IMR-90 (cell line): Measurements from ENCODE around the gene ATP4A. TPM values are rescaled to one million over a fixed set of nuclear protein-coding genes. Genes with fewer than 3 reads are reported as not detected.
"Not testable (repeated sequence)": the region's sequence is repeated elsewhere in the genome, so short reads cannot be mapped to it uniquely, and the experiment has no call there.

Experiments
- ATAC-seq: fragments of 200-7000 bp; cut with Tn5 transposase; 2 replicates; pipeline ENCODE4 v1.9.1; 2020; ENCODE audit warnings: low read depth, mild to moderate bottlenecking, moderate library complexity
- BruUV-seq: library from RNA; stranded (reverse); fragments of 400-500 nt; replicated peaks from 2 replicates; lab custom pipeline; 2021; lab: Mats Ljungman, UMichigan
- CTCF ChIA-PET: fragments of 300-600 bp; formaldehyde crosslinking; extraction: SDS; loops from one replicate; lab custom pipeline; 2021; ENCODE audit warnings: antibody characterized with exemption; lab: Yijun Ruan, JAX
- POLR2A ChIA-PET: fragments of 300-600 bp; sonication (Branson Sonifier 250); formaldehyde crosslinking; loops from one replicate; lab custom pipeline; 2022; ENCODE audit warnings: antibody characterized with exemption; ENCODE audit not compliant: unreplicated experiment; lab: Charles Lee
- DNase-seq: peaks from one replicate; pipeline ENCODE4 v3.0.0; 2013
- H2AFZ ChIP-seq: replicated peaks from 2 replicates; pipeline ENCODE3; 2013; ENCODE audit warnings: low read length, mild to moderate bottlenecking; ENCODE audit not compliant: poor library complexity
- H2AK5ac ChIP-seq: 2 replicates; pipeline ENCODE4 v1.6.1; 2013; ENCODE audit warnings: low read depth, low read length, inconsistent platforms
- H2AK9ac ChIP-seq: replicated peaks from 2 replicates; pipeline ENCODE3; 2013; ENCODE audit warnings: mild to moderate bottlenecking, low read depth, low read length, moderate library complexity; ENCODE audit not compliant: poor library complexity
- H2BK120ac ChIP-seq: 2 replicates; pipeline ENCODE4 v1.6.1; 2013; ENCODE audit warnings: low read depth, low read length, inconsistent platforms
- H2BK15ac ChIP-seq: 3 replicates; pipeline ENCODE4 v1.6.1; 2013; ENCODE audit warnings: low read depth, low read length, inconsistent platforms
- H2BK20ac ChIP-seq: 2 replicates; pipeline ENCODE4 v1.6.1; 2013; ENCODE audit warnings: low read depth, mild to moderate bottlenecking, inconsistent platforms, low read length, moderate library complexity
- H2BK5ac ChIP-seq: 2 replicates; pipeline ENCODE4 v1.6.1; 2013; ENCODE audit warnings: mild to moderate bottlenecking, low read depth, low read length, inconsistent platforms; ENCODE audit not compliant: poor library complexity, severe bottlenecking
- H3K14ac ChIP-seq: replicated peaks from 2 replicates; pipeline ENCODE4 v1.6.1; 2013; ENCODE audit warnings: low read depth, low read length, inconsistent platforms
- H3K18ac ChIP-seq: 2 replicates; pipeline ENCODE4 v1.6.1; 2013; ENCODE audit warnings: low read depth, low read length, control low read depth
- H3K23ac ChIP-seq: 2 replicates; pipeline ENCODE4 v1.6.1; 2013; ENCODE audit warnings: low read depth, low read length, inconsistent platforms
- H3K27ac ChIP-seq: 2 replicates; pipeline ENCODE4 v1.5.1; 2013; ENCODE audit warnings: mild to moderate bottlenecking, control low read depth, low read length; ENCODE audit not compliant: insufficient read depth
- H3K27me3 ChIP-seq: 2 replicates; pipeline ENCODE4 v1.6.1; 2013; ENCODE audit warnings: low read length; ENCODE audit not compliant: control insufficient read depth, insufficient read depth
- H3K36me3 ChIP-seq: 2 replicates; pipeline ENCODE4 v1.6.1; 2013; ENCODE audit warnings: low read length, mixed read lengths; ENCODE audit not compliant: control insufficient read depth, insufficient read depth
- H3K4ac ChIP-seq: 2 replicates; pipeline ENCODE4 v1.6.1; 2013; ENCODE audit warnings: low read depth, low read length, inconsistent platforms
- H3K4me1 ChIP-seq: 2 replicates; pipeline ENCODE4 v1.6.1; 2013; ENCODE audit warnings: low read length, mixed read lengths; ENCODE audit not compliant: control insufficient read depth, insufficient read depth
- H3K4me2 ChIP-seq: 2 replicates; pipeline ENCODE4 v1.6.1; 2013; ENCODE audit warnings: low read depth, mild to moderate bottlenecking, control low read depth, low read length, moderate library complexity
- H3K4me3 ChIP-seq: 2 replicates; pipeline ENCODE4 v1.5.1; 2013; ENCODE audit warnings: low read depth, mild to moderate bottlenecking, control low read depth, low read length, moderate library complexity; ENCODE audit not compliant: insufficient read depth
- H3K56ac ChIP-seq: 2 replicates; pipeline ENCODE4 v1.6.1; 2013; ENCODE audit warnings: low read length, inconsistent platforms; ENCODE audit not compliant: insufficient read depth; ENCODE audit errors: extremely low read depth
- H3K79me1 ChIP-seq, 2 experiments: 2 replicates each; pipeline ENCODE4 v1.6.1; 2013; ENCODE audit warnings: low read length in 2 of 2, inconsistent platforms in 1 of 2, low read depth in 1 of 2
- H3K9ac ChIP-seq: 2 replicates; pipeline ENCODE4 v1.6.1; 2013; ENCODE audit warnings: low read depth, low read length, control low read depth
- H3K9me1 ChIP-seq: 2 replicates; pipeline ENCODE4 v1.6.1; 2013; ENCODE audit warnings: low read length, inconsistent platforms; ENCODE audit not compliant: insufficient read depth
- H3K9me3 ChIP-seq: 2 replicates; pipeline ENCODE4 v1.6.1; 2013; ENCODE audit warnings: low read length; ENCODE audit not compliant: control insufficient read depth, insufficient read depth
- H4K20me1 ChIP-seq: 2 replicates; pipeline ENCODE4 v1.6.1; 2013; ENCODE audit warnings: low read length, inconsistent platforms; ENCODE audit not compliant: insufficient read depth
- H4K5ac ChIP-seq: 2 replicates; pipeline ENCODE4 v1.6.1; 2013; ENCODE audit warnings: mild to moderate bottlenecking, low read depth, low read length, control low read depth
- H4K8ac ChIP-seq, 2 experiments: 2 replicates each; pipeline ENCODE4 v1.6.1; 2013; ENCODE audit warnings: low read depth in 2 of 2, low read length in 2 of 2, control low read depth in 1 of 2, inconsistent platforms in 1 of 2
- H4K91ac ChIP-seq: 2 replicates; pipeline ENCODE4 v1.6.1; 2013; ENCODE audit warnings: low read depth, low read length, inconsistent platforms; ENCODE audit not compliant: insufficient read depth
- WGBS, 2 experiments: methylation state at CpG; one replicate each; pipeline versions ENCODE4 v1.1.5 to v1.1.7; 2013; ENCODE audit warnings: missing lambda C conversion rate in 2 of 2; ENCODE audit not compliant: insufficient read length in 1 of 2; ENCODE audit errors: extremely low coverage in 2 of 2; 5-methylcytosine and 5-hydroxymethylcytosine counted together
- dilution Hi-C: fragments of 300-500 bp; cut with HindIII; formaldehyde crosslinking; loops from one replicate; pipeline ENCODE4 v1.14.3; 2018; ENCODE audit warnings: low sequenced_read_pairs; ENCODE audit not compliant: unreplicated experiment
- in situ Hi-C: fragments of 300-500 bp; cut with MboI; formaldehyde crosslinking; loops from 3 replicates; pipeline ENCODE4 v1.14.3; 2019; ENCODE audit warnings: low sequenced_read_pairs, inconsistent platforms, mixed read lengths
- intact Hi-C: fragments of 100-400 bp; cut with micrococcal nuclease; formaldehyde crosslinking; loops from 2 replicates; pipeline ENCODE4 v1.10.0; 2022
- polyA plus RNA-seq, 3 experiments: library from polyadenylated mRNA; depleted of rRNA; stranded (reverse); fragments of >200 nt; gene quantifications; 2 replicates each; pipeline ENCODE4 v1.2.3, GENCODE V29; 2012; ENCODE audit warnings: low replicate concordance in 1 of 3
- total RNA-seq: library from RNA; depleted of rRNA; stranded (reverse); fragments of >200 nt; gene quantifications from 2 replicates; pipeline ENCODE4 v1.2.3, GENCODE V29; 2012

ATP4A gene
- total and polyA plus RNA-seq, 2 of the 4 experiments (the other 2 are of a cell fraction), result not detected

DNA sequence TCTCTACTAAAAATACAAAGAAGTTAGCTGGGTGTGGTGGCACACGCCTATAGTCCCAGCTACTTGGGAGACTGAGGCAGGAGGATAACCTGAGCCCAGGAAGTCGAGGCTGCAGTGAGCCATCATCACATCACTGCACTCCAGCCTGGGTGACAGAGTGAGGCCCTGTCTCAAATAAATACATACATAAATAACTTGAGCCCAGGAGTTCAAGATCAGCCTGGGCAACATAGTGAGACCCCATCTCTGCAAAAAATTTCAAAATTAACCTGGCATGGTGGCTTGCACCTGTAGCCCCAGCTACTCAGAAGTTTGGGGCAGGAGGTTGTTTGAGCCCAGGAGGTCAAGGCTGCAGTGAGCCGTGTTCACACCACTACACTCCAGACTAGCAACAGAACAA, 31.6 kb upstream of the ATP4A start:
- in situ Hi-C loops, result loop anchor here (25.0 kb wide), 1 partner anchor 258 kb away; the partner anchor contains the start of genes CD22 and FFAR1
- no CpG with 5 or more reads among the region's 3 CpGs for WGBS, 2 experiments
- H2BK120ac ChIP-seq, intact Hi-C loops, H2BK5ac ChIP-seq, H3K4me1 ChIP-seq, POLR2A ChIA-PET, H2BK20ac ChIP-seq, H2AFZ ChIP-seq, H3K27ac ChIP-seq, H3K56ac ChIP-seq, H3K23ac ChIP-seq, H4K20me1 ChIP-seq, H2BK15ac ChIP-seq, CTCF ChIA-PET, H3K4ac ChIP-seq, BruUV-seq, H3K9me1 ChIP-seq, H3K18ac ChIP-seq, H3K79me1 ChIP-seq, H3K14ac ChIP-seq, H3K4me2 ChIP-seq, H3K4me3 ChIP-seq, H3K9me3 ChIP-seq, H4K91ac ChIP-seq, H3K9ac ChIP-seq, DNase-seq, H2AK9ac ChIP-seq, dilution Hi-C loops, H4K8ac ChIP-seq, H4K5ac ChIP-seq, H3K36me3 ChIP-seq, H3K27me3 ChIP-seq, ATAC-seq, H2AK5ac ChIP-seq: not testable (repeated sequence)
